DMS79 (cell line): Measurements from ENCODE around the gene DDX50.
"Not testable (repeated sequence)": the region's sequence is repeated elsewhere in the genome, so short reads cannot be mapped to it uniquely, and the experiment has no call there.

Experiments
- DNase-seq: peaks from one replicate; lab custom pipeline; 2025; lab: John Stamatoyannopoulos, UW

DDX50 gene

DNA sequence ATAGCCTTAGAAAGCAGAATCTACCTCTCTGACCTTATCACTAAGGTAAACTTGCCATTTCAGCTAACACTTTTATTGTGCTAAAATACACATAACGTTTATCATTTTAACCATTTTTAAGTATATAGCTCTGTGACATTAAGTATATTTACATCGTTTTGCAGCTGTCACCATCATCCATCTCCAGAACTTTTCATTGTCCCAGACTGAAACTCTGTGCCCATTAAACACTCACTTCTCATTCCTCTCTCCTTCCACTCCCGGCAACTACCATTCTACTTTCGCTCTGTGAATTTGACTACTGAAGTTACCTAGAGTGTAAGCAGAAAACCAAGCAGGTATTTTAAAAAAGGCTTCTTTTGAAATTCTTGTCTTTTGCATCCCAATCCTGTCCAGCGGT lies 1.3 kb downstream of the DDX50 start:
- DNase-seq: no peak

DNA sequence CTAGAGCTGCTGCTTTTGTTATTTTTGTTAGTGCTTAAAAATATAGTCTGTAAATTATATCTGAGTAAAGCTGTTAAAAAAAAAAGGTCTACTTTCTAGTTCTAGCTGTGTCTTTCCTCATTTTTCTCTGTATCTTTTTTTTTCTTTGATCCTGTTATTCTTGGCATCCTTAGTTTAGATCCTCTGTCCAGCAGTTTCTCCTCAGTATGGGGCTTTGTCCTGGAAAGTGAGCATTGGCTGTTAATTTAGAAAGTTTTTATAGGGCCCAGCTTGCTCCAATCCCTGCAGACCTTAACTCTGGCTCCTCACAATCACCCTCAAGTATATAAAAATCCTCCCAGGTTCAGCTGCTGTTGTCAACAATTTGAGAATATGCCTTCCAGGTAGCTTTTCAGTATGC lies 23.5 kb downstream of the DDX50 start:
- no peak for DNase-seq

DNA sequence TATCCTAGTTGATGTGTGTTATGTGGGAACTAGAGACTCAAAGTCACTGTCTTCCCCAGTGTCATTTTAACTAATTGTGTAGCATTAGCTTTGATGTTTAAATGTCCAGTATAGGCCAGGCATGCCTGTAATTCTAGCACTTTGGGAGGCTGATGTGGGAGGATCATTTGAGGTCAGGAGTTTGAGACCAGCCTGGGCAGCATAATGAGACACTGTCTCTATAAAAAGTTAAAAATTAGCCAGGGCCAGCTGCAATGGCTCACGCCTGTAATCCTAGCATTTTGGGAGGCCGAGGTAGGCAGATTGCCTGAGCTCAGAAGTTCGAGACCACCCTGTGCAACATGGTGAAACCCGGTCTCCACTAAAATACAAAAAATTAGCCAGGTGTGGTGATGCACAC lies 24.4 kb downstream of the DDX50 start:
- no peak for DNase-seq

DNA sequence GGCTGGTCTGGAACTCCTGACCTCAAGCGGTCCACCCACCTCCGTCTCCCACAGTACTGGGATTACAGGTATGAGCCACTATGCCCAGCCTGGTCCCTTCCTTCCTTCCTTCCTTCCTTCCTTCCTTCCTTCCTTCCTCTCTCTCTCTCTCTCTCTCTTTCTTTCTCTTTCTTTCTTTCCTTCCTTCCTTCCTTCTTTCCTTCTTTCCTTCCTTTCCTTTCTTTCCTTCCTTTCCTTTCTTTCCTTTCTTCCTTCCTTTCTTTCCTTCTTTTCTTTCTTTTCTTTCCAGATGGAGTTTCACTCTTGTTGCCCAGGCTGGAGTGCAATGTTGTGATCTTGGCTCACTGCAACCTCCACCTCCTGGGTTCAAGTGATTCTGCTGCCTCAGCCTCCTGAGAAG lies 28.0 kb downstream of the DDX50 start:
- not testable (repeated sequence) for DNase-seq

DNA sequence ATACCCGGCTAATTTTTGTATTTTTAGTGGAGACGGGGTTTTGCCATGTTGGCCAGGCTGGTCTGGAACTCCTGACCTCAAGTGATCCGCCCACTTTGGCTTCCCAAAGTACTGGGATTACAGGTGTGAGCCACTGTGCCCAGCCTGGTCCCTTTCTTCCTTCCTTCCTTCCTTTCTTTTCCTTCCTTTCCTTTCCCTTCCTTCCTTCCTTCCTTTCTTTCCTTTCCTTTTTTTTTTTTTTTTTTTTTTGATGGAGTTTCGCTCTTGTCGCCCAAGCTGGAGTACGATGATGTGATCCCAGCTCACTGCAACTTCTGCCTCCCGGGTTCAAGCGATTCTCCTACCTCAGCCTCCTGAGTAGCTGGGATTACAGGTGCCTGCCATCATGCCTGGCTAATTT lies 28.8 kb downstream of the DDX50 start:
- not testable (repeated sequence) for DNase-seq

DNA sequence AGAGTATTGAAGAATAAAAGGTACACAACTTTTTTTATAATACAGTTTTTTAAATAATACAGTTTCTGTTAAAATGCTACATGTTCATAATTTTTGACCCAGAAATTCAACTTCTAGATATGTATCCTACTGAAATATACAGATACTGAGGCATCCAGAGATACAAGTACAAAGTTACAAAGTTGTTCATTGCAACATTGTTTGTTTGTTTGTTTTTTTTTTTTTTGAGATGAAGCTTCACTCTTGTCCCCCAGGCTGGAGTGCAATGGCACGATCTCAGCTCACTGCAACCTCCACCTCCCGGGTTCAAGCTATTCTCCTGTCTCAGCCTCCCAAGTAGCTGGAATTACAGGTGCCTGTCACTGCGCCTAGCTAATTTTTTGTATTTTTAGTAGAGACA lies 31.7 kb downstream of the DDX50 start:
- DNase-seq: not testable (repeated sequence)

DNA sequence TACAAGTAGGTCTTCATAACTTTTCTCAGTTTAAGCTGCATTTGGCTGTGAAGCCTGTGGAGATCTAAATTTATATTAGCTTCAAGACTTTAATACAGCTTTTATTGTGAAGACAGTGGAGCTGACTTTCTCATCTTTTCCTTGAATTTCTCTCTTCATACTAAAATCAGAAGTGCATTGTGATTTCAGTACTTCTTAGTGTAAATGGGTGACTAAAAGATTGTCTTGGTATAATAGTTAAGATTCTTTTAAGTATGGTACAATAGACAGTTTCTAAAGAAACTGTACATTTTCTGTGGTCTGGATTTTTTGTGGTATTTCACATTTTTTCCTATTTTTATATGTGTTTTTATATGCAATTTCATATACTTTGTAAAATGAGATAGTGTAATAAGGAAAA lies 33.9 kb downstream of the DDX50 start:
- no peak for DNase-seq

DNA sequence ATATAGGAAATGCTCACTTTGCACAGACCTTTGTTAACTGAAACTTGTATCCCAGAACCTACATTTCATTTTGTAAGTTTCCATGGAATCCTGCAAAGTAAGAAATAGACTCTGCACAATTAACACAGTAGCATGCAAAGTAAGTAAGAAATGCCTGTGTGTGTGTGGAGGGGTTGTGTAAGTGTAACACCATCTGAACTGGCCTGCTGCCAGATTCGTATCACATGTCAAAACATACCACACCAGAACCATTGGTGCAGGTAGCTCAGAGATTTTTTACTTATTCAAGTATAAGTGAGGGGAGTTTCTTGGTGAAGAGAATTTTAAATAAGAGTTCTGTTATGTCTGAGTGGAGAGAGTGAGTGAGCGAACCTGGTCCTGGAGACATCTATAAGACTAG lies 37.0 kb downstream of the DDX50 start:
- no peak for DNase-seq

DNA sequence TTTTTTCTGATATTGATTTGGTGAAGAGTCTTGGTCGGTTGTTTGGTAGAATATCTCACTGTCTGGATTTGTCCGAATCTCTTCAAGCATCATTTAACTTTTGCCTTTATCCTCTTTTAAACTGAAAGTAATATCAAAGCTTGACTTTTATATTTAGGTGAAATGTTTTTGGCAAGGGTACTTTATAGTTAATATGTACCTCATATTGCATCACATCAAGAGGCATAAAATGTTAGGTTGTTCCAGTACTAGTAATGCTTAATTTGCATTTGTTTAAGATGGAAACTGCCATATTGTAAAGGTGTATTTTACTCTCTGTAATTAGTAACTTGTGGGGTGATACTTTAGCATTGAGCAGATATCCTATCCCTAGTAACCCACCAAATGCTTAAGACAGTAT lies 37.8 kb downstream of the DDX50 start:
- DNase-seq: no peak

DNA sequence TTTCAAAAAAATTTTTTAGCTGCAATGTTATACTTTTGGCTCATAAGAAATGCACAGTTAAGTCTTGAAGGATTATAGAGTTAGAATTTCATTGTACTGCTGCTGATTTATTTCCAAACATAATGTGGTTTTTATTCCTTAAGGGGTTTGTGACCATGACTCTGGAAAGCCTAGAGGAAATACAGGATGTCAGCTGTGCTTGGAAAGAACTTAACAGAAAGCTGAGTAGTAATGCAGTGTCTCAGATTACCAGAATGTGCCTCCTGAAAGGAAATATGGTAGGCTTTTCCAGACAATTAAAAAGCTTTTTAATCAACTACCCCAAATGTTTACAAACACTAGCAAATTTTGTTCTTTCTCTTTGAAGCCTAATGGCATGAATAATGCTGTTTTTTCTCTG lies 39.8 kb downstream of the DDX50 start:
- DNase-seq: not testable (repeated sequence)

DNA sequence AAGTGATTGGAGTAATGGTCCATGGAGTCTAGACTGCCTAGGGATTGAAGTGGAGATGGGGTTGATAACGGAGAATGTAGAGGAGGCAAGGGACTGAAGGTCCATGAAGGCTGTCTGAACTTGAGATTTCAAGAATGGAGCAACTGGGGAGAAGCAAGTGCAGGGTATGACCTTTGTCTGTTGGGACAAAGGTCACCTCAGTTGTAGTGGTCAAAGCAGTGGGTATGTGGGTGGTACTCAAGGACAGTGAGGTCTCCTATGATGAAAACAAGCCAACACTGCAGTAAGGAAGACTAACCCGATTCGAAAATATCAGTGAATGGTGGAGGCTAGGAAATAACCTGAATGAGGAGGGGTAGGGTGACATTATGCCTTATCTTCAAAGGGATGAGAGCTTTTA lies 49.5 kb downstream of the DDX50 start:
- no peak for DNase-seq

DNA sequence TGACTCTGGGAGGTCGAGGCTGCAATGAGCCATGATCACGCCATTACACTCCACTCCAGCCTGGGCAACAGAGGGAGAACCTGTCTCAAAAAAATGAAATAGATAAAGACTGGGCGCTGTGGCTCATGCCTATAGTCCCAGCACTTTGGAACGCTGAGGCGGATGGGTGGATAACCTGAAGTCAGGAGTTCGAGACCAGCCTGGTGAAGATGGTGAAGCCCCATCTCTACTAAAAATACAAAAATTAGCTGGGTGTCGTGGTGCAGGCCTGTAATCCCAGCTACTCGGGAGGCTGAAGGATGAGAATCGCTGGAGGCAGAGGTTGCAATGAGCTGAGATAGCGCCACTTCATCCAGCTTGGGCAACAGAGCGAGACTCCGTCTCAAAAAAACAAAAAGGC lies 53.8 kb downstream of the DDX50 start:
- no peak for DNase-seq

DNA sequence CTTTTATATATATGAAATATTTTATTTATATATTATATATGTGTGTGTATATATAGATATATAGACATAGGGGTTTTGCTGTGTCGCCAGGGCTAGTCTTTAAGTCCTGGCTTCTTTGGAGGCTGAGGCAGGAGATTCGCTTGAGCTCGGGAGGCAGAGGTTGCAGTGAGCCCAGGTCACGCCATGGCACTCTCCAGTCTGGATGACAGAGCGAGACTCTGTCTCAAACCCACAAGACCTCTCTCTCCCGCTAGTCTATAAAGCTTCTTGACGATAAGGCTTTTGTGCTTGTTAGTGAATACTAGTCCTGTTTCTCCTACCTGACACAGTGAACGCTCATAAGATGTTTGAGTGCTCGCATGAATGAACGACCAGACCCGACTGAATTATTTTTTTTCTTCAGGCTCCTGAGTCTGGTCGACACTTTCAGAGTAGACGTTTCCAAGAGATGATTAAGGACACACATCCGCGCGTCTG lies 54.3 kb downstream of the DDX50 start:
- DNase-seq: no peak

DNA sequence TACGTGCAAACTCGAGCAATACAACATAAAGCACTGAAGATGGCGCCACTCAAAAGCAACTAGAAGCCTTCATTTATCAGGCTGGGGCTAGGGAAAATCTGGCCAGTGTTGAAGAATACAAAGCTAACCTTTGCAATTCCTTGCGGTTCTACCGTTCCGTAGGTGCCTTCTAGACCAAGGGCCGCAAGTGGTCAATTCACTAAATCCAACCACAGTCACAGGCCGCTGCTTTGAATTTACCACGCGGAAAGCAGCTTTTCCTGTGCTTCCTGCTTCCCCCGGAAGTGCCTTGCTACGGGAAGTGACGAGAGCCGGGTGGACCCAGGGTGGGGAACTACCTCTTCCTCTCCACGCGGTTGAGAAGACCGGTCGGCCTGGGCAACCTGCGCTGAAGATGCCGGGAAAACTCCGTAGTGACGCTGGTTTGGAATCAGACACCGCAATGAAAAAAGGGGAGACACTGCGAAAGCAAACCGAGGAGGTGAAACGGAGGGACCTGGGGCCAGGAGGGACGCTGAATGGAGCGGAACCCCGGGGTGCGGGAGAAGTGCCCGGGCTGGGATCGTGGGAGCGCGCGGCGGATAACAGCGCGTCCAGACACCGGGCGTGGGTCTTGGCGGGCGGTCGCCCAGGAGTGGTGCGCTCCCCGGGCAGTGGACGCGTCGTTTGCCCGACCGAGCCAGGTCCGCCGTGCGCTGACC lies 54.9 kb downstream of the DDX50 start, which contains the start of gene DDX21:
DDX21 (plus strand) TSS at position 339 of the 701 bp plus-strand sequence; CDS start at position 395, 56 bp downstream.
- DNase-seq: peak; percentile 54

DNA sequence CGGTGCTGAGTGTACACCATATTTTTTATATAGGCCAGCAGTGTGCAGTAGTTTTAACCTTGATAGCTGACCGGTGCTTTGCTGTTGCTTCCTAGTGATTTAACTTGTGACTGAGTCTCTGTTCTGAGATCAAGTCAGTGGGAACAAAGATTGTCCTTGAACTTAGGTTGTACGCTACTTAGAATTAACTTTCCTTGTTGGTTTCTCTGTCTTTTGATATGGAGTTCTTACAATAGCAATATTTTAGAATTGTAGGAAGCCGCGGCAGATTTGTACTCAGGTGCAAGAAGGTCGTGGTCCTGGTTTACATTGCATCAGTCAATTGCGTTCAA lies 56.1 kb downstream of the DDX50 start:
- no peak for DNase-seq

DNA sequence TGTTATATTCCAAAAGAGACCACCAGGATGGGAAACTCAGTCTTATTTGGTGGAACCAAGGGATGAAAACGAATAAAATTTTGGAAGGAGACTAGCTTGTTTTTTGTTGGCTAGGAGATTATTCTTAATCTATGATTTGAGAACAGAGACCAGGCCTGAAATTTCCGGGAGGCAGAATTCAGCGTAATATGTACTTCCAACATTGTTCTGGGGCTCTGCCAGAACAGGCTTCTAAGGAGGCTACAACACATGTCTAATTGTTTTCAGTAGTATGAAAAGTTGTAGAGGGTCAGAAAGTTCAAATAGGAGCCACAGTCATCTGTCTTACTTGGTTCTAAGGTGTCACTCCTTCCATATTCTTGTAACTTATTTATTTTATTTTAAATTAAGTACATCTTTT lies 56.5 kb downstream of the DDX50 start:
- DNase-seq: no peak

DNA sequence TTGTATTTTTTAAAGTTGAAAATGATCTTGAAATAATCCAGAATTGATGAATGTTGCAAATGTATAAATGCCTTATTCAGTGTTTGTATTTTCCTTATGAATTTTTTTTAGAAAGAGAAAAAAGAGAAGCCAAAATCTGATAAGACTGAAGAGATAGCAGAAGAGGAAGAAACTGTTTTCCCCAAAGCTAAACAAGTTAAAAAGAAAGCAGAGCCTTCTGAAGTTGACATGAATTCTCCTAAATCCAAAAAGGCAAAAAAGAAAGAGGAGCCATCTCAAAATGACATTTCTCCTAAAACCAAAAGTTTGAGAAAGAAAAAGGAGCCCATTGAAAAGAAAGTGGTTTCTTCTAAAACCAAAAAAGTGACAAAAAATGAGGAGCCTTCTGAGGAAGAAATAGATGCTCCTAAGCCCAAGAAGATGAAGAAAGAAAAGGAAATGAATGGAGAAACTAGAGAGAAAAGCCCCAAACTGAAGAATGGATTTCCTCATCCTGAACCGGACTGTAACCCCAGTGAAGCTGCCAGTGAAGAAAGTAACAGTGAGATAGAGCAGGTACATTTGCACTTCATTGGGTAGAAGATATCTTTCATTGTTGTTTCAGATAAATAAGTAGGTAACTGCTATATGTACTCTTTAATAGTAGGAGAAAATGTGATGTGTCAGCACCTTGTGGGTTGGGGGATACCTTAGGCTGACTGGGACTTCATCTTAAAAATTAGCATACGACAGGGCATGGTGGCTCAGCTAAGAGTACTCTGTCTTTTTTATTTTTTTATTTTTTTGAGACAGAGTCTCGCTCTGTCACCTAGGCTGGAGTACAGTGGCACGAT lies 58.8 kb downstream of the DDX50 start:
- DNase-seq: no peak

DNA sequence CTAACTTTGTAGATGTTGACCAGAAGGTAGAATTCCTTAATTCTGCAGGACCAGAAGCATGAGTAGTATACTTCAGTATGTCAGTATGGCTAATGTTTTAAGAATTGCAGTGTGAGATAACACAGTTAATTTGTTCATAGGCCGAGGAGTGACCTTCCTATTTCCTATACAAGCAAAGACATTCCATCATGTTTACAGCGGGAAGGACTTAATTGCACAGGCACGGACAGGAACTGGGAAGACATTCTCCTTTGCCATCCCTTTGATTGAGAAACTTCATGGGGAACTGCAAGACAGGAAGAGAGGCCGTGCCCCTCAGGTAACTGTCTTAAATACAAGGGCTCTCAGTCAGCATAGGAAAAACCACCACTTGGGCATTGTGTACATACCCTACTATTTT lies 62.0 kb downstream of the DDX50 start:
- DNase-seq: no peak

DNA sequence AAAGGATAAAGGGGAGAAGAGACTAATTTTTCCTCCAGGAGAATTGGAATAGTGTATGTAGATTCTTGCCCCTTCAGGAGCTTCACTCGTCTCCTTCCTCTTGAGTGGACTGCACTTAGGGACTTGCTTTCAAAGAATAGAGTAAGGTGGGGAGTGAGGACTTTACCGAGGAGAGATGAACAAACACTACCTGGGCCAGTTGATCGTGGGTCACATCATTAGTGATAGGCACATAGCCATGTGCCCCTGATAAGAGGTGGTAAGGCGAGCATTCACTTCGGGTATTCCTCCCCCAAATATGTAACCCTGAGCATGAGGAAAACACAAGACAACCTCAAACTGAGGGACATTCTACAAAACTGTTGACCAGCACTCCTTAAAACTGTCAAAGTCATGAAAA lies 72.9 kb downstream of the DDX50 start:
- DNase-seq: no peak

DNA sequence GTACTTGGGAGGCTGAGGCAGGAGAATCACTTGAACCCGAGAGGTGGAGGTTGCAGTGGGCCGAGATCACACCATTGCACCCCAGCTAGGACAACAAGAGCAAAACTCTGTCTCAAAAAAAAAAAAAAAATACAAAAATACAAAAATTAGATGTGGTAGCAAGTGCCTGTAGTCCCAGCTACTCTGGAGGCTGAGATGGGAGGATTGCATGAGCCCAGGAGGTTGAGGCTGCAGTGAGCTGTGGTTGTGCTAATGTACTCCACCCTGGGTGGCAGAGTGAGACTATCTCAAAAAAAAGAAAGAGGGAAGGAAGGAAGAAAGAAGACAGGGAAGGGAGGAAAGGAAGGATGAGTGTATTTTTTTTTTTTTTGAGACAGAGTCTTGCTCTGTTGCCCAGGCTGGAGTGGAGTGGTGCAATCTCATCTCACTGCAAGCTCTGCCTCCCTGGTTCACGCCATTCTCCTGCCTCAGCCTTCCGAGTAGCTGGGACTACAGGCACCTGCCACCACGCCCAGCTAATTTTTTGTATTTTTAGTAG lies 74.9 kb downstream of the DDX50 start:
- DNase-seq: not testable (repeated sequence)

DNA sequence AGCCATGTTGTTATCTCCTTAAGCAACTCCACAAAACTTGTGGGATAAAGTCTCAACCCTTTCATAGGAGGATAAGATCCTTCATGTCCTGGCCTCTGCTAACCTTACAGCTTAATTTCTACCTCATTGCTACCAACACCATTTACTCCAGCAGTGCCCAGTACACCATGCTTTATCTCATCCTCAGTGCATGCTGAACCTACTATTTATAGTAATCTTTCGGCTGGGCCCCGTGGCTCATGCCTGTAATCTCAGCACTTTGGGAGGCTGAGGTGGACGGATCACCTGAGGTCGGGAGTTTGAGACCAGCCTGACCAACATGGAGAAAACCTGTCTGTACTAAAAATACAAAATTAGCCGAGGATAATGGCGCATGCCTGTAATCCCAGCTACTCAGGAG lies 78.6 kb downstream of the DDX50 start:
- not testable (repeated sequence) for DNase-seq

DNA sequence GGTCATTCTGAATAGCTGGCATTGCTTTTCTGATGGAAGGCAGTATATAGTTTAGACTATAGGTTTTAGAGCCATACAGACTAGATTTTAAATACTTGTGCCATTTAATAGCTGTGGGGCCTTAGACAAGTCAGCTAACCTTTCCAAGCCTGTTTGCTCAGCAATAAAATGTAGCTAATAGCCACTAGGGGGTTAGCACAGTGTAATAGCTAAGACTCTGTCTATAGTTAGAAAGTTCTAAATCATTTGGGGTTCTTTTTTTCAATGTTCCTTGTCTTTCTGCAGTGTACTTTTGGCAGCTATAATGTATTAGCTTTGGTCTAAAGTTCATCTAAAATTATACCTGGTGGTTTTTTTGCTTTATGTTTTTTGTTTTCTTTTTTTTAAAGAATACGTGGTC lies 80.0 kb downstream of the DDX50 start:
- no peak for DNase-seq

DNA sequence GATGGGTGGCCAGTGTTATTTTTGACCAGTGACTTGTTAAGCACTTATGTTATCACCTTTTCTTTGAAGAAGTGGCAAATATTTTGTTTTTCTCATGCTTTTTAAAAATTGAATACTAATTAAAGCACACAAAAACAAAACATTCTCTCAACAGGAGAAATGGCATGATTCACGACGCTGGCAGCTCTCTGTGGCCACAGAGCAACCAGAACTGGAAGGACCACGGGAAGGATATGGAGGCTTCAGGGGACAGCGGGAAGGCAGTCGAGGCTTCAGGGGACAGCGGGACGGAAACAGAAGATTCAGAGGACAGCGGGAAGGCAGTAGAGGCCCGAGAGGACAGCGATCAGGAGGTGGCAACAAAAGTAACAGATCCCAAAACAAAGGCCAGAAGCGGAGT lies 81.3 kb downstream of the DDX50 start:
- DNase-seq: no peak
